Activated CD8-positive, alpha-beta memory T cell treated with anti-CD3 and anti-CD28 coated beads, Interleukin-2, amount 50 U/mL, for 24 hours (primary cell): ENCODE data around the gene SLC8A2.

ENCODE experiments used
- DNase-seq: peaks from one replicate; pipeline ENCODE4 v3.0.0-alpha.2; 2020; ENCODE audit errors: extremely low read depth

Gene SLC8A2

DNA sequence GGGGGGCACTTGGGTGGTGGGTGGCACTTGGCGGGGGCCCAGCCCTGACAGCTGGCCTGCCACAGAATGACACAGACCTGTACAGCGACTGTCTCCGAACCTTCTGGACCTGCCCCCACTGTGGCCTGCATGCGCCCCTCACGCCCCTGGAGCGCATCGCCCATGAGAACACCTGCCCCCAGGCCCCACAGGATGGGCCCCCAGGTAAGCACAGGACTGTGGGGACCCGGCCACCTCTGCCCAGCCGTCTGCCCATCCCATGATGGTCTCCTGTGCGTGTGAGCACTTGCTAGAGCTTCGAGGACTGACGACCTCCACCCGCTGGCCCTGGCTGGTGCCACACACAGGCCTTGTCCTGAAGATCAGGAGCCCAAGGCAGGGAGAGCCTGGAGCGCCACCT, 90.6 kb downstream of the SLC8A2 start:
- DNase-seq: no peak

DNA sequence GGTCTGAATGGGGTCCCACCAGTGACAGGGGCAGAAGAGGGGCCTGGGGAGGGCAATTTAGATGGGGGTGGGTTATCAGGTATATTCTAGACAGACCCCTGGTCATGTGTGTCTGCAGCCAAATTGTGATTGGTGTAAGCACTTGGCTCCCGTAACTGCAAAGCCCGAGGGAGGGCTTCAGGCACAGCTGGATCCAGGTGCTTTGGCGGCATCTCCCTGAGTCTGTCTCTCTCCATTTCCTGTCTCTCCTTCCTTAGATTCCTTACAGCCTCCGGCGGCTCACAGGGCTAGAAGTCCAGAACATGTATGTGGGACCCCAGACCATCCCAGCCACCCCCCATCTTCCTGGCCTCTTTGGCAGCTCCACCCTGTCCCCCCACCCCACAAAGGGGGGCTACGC, 91.1 kb downstream of the SLC8A2 start:
- DNase-seq: no peak

DNA sequence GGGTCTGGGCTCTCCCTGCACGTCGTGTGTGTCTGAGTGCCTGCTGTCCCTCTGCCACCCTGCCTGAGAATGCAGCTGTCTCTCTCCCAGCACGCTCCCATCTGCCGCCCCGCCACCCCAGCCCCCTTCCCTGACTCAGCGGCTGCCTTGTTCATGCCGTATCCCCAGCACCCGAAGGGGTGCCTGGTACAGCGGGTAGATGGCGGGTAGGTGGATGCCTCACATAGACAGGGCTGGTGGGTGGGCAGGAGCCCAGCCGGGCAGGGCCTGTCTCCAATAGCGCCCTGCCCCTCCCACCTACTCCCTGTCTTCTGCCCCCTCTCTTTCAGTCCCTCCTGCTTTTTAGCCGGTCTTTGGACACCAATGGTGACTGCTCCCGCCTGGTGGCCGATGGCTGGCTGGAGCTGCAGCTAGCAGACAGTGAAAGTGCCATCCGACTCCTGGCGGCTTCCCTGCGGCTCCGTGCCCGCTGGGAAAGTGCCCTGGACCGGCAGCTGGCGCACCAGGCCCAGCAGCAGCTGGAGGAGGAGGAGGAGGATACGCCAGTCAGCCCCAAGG, 92.2 kb downstream of the SLC8A2 start:
- no peak for DNase-seq

DNA sequence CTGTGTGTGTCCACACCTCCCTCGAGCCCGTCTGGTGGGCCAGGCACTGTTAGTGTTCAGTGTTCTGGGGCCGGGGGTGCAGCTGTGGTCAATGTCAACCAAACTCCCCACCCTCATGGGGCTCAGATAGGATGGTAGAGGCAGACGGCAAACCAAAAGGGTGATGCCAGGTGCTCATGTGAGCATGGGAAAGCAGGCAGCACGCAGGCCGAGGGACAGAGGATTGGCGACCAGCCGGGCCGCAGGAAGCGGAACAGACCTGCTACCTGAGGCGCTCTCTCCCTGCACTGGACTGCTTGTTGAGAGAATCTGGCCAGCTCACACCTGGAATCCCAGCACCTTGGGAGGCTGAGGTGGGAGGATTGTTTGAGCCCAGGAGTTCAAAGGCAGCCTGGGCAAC, 93.4 kb downstream of the SLC8A2 start:
- no peak for DNase-seq
